Fibroblast of the conjunctiva (primary cell): ENCODE measurements around the gene CCDC201.

Source experiments
- DNase-seq: peaks from one replicate; pipeline ENCODE4 v3.0.0-alpha.2; 2010; ENCODE audit warnings: low read depth

Gene CCDC201

DNA sequence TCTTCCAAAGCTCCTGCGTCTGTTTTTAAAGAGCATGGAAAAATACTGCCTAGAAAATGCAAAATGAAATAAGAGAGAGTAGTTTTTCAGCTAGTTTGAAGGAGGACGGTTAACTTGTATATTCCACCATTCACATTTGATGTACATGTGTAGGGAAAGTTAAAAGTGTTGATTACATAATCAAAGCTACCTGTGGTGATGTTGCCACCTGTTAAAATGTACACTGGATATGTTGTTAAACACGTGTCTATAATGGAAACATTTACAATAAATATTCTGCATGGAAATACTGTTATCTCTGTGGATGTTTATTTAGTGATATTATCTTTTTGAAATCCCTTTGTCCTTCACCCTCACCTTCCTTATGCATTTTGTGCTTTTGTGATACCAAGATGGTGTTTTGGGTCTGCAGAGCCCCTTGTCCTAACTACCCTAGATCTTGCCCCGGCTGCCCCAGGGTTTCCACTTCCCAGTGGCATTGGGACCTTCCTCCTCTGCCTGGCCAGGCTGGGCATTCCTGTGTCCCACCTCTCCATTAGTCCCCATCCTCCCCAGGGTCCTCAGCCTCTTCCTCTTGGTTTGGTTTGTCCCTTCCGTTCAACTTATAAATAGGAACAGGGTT is 20.6 kb upstream of the CCDC201 start:
- DNase-seq, result no peak

DNA sequence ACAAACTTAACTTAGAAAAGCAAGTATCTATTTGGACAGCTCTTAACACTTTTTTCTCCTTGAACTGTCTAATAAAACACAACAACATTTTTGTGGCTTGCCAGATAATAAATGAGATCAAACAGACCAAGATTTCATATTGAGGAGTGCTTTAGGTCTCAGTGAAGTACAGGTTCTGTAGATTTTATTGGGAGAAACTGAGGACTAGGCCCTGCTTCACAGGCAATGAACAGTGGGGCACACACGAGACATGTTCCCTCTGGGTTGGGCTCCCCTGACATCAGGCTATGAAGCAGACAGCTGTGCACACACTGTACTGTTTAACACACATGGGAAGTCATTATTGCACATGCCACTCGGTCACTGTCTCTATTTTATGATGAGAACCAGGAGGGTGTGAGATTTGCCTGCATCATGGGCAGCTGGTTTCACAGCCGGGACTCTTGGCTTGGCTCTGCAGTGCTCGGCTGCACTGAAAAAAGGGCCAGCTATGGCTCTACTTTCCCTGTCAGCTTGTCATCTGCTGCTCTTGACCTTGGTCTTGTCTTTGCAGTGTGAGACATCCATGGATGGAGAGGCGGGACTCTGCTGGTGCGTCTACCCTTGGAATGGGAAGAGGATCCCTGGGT is 19.6 kb upstream of the CCDC201 start:
- DNase-seq, result no peak

DNA sequence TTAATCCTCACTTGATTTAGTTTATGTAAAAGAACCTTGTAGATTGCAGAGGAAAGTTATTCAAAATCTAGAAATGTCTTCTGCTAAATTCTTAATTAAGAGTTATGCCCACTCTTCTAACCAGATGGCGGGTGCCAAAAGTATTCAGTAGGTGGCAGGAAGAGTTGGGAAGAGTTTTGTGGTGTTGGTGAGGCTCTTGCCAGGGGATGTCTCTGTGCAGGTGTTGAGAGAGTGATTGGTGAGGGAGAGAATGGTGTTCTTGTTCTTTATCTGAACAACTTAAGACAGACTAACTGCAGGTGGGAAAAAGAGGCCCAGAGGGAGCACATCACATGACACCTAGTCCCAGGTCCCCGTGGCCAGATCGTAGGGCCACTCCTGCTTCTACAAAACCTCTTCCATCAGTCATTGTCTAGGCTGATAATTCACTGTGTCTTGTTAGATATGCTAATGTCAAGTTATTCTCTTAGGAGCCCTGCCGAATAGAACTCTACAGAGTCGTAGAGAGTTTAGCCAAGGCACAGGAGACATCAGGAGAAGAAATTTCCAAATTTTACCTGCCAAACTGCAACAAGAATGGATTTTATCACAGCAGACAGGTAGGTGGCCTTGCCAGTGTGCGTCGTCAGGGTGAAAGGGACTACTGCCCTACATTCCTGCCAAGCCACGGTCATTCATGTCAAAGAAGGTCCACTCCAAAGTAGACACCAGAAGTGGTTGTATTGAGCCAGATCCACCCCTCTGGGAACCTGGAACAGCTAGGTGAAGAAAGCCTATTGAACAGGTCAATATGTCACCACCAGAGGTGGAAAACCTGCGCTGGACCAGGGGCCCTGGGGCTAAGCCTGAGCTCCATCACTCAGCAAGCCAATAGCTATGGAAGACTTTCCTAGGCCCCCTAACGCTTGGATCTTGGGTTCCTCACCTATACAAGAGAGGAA is 18.9 kb upstream of the CCDC201 start:
- no peak for DNase-seq

DNA sequence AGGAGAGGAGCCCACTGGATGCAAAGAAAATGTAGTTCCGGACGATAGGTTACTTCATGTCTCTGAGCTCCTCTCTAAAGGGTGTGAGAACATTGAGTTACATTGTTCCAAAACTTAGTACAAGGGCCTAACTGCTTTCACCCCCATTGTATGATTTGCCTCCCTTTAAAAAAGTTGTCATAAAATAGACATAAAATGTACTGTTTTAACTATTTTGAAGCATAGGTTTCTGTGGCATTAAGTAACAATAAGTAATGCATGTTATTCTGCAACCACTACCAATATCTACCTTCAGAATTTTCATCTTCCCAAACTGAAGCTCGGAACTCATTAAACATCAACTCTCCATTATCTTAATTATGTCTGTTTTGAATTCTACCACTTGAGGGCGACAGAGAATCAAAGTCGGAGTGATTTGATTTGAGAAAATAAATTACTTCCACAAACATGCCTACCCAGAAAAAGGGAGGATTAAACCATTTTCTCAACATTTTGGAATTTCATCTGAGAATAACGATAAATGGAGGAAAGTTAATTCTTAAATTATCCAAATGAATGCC is 18.1 kb upstream of the CCDC201 start:
- DNase-seq, result no peak

GRCh38 chr7:45890125-45890901 is 17.4 kb upstream of the CCDC201 start:
- no peak for DNase-seq

GRCh38 chr7:45889367-45890067 is 16.6 kb upstream of the CCDC201 start:
- no peak for DNase-seq

DNA sequence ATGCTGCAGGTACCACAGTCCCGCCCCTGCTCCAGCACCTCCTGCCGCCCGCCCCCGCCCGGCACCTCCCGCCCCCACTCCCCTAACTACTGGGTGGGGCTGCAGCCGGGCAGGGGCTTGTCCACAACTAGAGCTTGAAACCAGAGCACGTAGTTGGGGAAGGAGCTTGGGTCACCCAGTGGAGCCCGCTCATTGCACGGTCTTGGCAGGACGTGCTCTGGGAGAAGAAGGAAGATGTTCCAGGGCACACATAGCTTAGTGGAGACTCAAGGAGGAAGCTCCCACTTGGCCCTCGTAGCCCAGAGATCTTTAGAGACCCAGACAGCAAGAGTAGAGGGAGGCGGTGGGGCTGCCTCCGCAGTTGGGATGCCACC is 16.1 kb upstream of the CCDC201 start:
- no peak for DNase-seq

DNA sequence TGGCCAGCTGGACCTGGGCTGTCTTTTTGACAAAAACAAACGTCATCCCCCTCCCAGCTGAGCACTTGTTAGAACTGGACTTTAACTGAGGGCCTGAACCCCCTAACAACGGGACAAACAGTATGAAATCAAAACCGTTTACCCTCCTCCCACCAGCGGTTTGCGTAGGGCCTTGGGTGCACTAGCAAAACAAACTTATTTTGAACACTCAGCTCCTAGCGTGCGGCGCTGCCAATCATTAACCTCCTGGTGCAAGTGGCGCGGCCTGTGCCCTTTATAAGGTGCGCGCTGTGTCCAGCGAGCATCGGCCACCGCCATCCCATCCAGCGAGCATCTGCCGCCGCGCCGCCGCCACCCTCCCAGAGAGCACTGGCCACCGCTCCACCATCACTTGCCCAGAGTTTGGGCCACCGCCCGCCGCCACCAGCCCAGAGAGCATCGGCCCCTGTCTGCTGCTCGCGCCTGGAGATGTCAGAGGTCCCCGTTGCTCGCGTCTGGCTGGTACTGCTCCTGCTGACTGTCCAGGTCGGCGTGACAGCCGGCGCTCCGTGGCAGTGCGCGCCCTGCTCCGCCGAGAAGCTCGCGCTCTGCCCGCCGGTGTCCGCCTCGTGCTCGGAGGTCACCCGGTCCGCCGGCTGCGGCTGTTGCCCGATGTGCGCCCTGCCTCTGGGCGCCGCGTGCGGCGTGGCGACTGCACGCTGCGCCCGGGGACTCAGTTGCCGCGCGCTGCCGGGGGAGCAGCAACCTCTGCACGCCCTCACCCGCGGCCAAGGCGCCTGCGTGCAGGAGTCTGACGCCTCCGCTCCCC is 15.5 kb upstream of the CCDC201 start, which contains the start of gene IGFBP1:
TSS of gene IGFBP1 (plus strand) at position 304 of the 808 bp plus-strand sequence. CDS start at position 469, 165 bp downstream.
- no peak for DNase-seq

DNA sequence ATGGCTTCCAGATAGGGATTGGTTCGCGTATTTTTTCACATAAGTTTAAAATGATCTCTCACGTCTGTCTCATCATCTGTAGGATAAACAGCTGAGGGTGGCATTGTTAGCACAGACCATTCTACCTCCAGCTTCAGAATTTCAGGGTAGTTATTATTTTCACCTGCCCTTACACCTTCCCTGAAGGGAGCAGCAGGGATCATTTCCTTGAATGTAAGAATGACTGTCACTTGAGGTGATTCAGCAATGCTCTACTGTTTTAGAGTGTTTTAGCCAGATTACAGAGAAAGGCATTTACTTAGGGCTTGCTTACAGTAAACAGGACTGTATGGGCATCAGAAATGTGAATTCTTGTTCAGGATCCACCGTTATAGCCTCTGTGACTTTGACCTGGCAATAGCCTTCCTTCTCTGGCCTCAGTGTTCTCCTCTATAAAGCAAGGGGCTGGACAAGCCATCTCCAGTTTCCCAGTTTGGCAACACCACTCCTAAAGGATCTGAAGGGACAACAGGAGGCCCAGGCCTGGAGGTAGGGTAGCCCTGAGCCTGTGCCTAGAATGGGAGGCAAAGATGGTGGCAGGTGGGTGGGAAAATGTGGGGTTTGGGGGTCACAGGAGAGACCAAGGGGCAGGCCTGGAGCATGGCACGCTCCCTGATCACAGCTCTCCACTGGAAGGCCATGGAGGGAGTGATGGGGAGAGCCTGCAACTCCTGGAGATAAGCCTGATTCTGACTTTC is 14.2 kb upstream of the CCDC201 start:
- DNase-seq, result no peak

DNA sequence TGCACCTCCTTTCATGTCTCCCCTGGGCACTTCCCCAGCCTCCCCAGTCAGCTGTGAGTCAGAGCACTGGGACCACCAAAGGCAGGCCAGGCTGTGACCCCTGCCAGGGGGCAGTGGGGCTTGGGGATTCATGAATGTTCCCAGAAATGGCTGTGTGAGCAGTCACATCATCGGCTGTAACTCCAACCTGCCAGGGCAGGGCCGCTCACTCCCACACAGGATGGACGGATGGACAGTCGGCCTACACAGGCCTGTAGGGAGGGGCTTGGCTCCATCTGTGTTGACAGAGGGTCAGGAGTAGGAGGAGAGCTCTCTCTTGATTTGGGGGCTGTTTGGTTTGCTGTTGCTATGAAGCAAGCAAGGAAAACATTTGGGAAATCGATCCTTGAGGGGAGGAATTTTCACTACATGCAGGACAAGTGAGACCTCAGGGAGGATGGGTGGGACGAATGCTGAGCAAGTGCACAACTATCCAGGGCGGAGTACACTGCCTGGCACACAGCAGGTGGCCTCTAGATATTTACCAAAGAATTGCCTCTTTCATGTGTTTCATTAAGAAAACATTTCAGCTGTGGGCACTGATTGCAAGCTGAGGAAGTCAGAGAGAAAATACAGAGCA is 12.5 kb upstream of the CCDC201 start:
- DNase-seq, result no peak

DNA sequence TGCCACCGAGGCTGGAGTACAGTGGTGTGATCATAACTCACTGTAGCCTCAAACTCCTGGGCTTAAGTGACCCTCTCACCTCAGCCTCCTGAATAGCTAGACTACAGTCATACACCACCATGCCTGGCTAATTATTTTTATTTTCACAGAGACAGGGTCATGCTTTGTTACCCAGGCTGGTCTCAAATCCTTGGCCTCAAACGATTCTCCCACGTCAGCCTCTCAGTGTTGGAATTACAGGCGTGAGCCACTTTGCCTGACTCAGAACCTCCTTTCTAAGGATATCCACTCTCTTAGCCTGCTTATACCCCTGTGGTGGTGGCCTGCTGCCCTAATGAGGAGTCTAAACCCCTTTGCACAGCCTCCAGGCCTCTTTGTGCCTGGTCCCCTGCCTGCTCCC is 11.3 kb upstream of the CCDC201 start:
- DNase-seq, result no peak

DNA sequence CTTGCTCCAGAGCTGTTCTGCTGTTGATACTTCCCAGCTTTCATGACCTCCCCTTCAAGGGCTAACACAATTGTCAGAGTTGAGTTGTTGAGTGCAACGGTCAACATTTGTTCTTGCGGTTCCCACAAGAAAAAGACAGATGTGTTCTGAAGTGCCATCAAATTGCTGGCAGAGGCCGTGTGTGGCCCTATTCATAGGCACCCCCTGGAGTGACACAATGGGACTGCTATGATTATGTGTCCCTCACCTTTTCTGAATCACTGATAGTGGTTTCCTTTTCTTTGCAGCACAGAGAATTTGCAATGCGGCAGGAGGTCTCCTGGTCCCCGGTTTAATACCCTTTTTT is 9.6 kb upstream of the CCDC201 start:
- DNase-seq, result no peak

DNA sequence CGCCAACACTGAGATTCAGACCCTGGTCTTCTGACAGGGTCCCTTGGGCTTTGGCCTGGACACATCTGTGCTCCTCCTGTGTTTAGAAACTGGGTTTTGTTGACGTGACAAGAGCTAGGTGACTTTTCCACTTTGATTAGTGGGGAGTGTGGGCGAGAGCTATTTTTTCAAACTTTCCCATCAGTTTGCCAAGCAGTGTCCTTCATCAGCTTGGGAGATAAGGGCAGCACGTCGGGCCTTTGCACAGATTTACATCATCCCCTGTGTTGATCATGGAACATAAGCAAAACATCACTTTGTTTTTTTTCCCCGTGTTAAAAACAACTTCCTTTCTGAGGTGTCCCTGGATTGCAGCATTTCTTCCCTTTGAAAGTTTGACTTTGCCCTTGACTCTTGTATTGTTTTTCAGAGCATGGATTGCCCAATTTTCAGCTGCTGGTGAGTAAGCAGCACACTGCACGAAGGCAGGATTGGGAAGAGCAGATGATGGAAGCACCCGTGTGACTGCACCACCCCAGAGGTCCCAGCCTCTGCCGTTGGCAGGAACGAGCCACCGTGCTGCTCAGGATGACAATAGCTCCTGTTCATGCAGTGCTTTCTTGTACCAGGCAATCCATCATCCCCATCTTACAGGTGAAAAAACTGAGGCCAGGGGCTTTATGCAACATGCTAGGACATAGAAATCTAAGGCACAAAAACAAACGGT is 9.0 kb upstream of the CCDC201 start:
- DNase-seq, result peak; percentile 55

- no peak for DNase-seq
Observed at GRCh38 chr7:45881280-45881758, 8.4 kb upstream of the CCDC201 start.

DNA sequence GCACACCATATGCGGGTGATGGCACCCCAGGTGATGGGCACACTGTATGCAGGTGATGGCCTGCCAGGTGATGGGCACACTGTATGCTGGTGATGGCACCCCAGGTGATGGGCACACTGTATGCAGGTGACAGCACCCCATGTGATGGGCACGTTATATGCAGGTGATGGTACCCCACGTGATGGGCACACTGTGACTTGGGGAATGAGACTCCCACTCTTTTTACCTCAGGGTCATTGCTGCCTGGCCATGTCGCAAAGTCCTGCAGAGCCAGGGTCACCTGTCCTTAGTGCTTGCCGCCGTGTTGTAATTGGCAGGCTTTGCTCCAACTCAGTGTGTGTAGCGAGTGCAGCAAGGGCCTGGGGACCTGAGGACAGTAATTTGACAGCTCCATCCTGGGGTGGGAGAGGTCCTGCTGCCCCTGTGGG is 7.6 kb upstream of the CCDC201 start:
- DNase-seq, result no peak

GRCh38 chr7:45878457-45879144 is 5.7 kb upstream of the CCDC201 start:
- DNase-seq, result no peak

- no peak for DNase-seq
Observed at GRCh38 chr7:45876519-45876918, 3.6 kb upstream of the CCDC201 start.
